DOHH2 (cell line): ENCODE measurements around the gene CHRND.
A peak's percentile ranks its signal among the peaks of the same experiment; 100 is the strongest.

Experiments used
- CTCF ChIP-seq: fragments of 200-600 bp; sonication (generic); IDR thresholded peaks from one replicate; pipeline ENCODE4 v1.5.1; 2014; ENCODE audit warnings: antibody characterized with exemption, mild to moderate bottlenecking, low read depth, low read length; ENCODE audit not compliant: poor library complexity, severe bottlenecking
- EZH2phosphoT487 ChIP-seq: fragments of 200-600 bp; sonication (generic); IDR thresholded peaks from 2 replicates; pipeline ENCODE4 v1.6.1; 2017; ENCODE audit warnings: borderline replicate concordance, mild to moderate bottlenecking, antibody characterized with exemption, low read length, moderate library complexity, mixed read lengths

GRCh38 chr2:232508251-232508650 is 17.7 kb upstream of the CHRND start:
- TF ChIP-seq CTCF (peak; percentile 24), EZH2phosphoT487 (no peak)
